Keratinocyte (primary cell): ENCODE results near the gene SOCS3. TPM values are rescaled to one million over a fixed set of nuclear protein-coding genes. Genes with fewer than 3 reads are reported as not detected.

Experiments used
- DNase-seq: peaks from one replicate; pipeline ENCODE4 v3.0.0-alpha.2; 2011; ENCODE audit warnings: low read depth, missing footprints, low spot score
- FAIRE-seq: peaks from 2 replicates; lab custom pipeline; 2011; peaks lifted over from hg19 to GRCh38; lab: Jason Lieb, UNC
- H2AFZ ChIP-seq: 2 replicates; pipeline ENCODE4 v1.6.0; 2012; ENCODE audit warnings: low read length, control low read depth, inconsistent platforms; ENCODE audit not compliant: control insufficient read depth
- H3K27ac ChIP-seq: 2 replicates; pipeline ENCODE4 v1.5.1; 2011; ENCODE audit warnings: low read length; ENCODE audit not compliant: control insufficient read depth, insufficient read depth
- H3K27me3 ChIP-seq: 3 replicates; pipeline ENCODE4 v1.6.0; 2011; ENCODE audit warnings: low read length; ENCODE audit not compliant: control insufficient read depth, insufficient read depth; ENCODE audit errors: extremely low read depth
- H3K36me3 ChIP-seq, 2 experiments: 2 replicates in 1 of 2; 3 replicates in 1 of 2; pipeline ENCODE4 v1.5.1; 2011; ENCODE audit warnings: low read length in 2 of 2, mild to moderate bottlenecking in 1 of 2; ENCODE audit not compliant: control insufficient read depth in 2 of 2, insufficient read depth in 2 of 2; ENCODE audit errors: extremely low read depth in 1 of 2
- H3K4me1 ChIP-seq: 3 replicates; pipeline ENCODE4 v1.5.1; 2011; ENCODE audit warnings: low read length; ENCODE audit not compliant: control insufficient read depth, insufficient read depth; ENCODE audit errors: extremely low read depth
- H3K4me2 ChIP-seq: 3 replicates; pipeline ENCODE4 v1.6.0; 2011; ENCODE audit warnings: low read depth, low read length; ENCODE audit not compliant: control insufficient read depth, insufficient read depth; ENCODE audit errors: extremely low read depth
- H3K4me3 ChIP-seq, 3 experiments: fragments of 200-600 bp in 1 of 3; sonication (generic) in 1 of 3; 2 replicates in 2 of 3; 3 replicates in 1 of 3; pipeline ENCODE4 v1.5.1; 2011 to 2016; ENCODE audit warnings: low read length in 3 of 3, mild to moderate bottlenecking in 3 of 3, control low read depth in 2 of 3, inconsistent platforms in 1 of 3, low read depth in 1 of 3, mixed read lengths in 1 of 3, mixed run types in 1 of 3, moderate library complexity in 1 of 3; ENCODE audit not compliant: control insufficient read depth in 2 of 3, insufficient read depth in 2 of 3; ENCODE audit errors: extremely low read depth in 1 of 3
- H3K79me2 ChIP-seq: 2 replicates; pipeline ENCODE4 v1.6.0; 2012; ENCODE audit warnings: low read length; ENCODE audit not compliant: control insufficient read depth, insufficient read depth
- H3K9ac ChIP-seq: 3 replicates; pipeline ENCODE4 v1.6.0; 2011; ENCODE audit warnings: low read length; ENCODE audit not compliant: control insufficient read depth, insufficient read depth; ENCODE audit errors: extremely low read depth
- H3K9me1 ChIP-seq: 3 replicates; pipeline ENCODE4 v1.6.0; 2011; ENCODE audit warnings: low read length; ENCODE audit not compliant: control insufficient read depth, insufficient read depth; ENCODE audit errors: extremely low read depth
- H3K9me3 ChIP-seq: 2 replicates; pipeline ENCODE4 v1.5.1; 2012; ENCODE audit warnings: low read depth, low read length; ENCODE audit not compliant: control insufficient read depth
- H4K20me1 ChIP-seq: 3 replicates; pipeline ENCODE4 v1.6.0; 2011; ENCODE audit warnings: low read length; ENCODE audit not compliant: control insufficient read depth, insufficient read depth; ENCODE audit errors: extremely low read depth
- EZH2 ChIP-seq: IDR thresholded peaks from one replicate; pipeline ENCODE4 v1.6.1; 2012; ENCODE audit warnings: inconsistent platforms, mild to moderate bottlenecking, low read length, moderate library complexity
- dilution Hi-C: fragments of 300-500 bp; cut with MboI; formaldehyde crosslinking; loops from one replicate; pipeline ENCODE4 v1.7.0; 2020; ENCODE audit warnings: low sequenced_read_pairs; ENCODE audit not compliant: extremely low pct_ligation_motif_present
- polyA plus RNA-seq, 5 experiments: library from polyadenylated mRNA; depleted of rRNA in 3 of 5; stranded (reverse) in 3 of 5; stranded (forward) in 1 of 5; unstranded in 1 of 5; fragments of >200 nt; gene quantifications; 1 replicate in 1 of 5; 2 replicates in 3 of 5; 3 replicates in 1 of 5; pipeline versions ENCODE4 v1.2.1 to v1.2.3, GENCODE V29; 2011 to 2012; ENCODE audit warnings: missing spikeins in 2 of 5, low read depth in 1 of 5, low replicate concordance in 1 of 5
- TF ChIP-seq, protein P1 (sequence below), 3 experiments: IDR thresholded peaks in 1 of 3; conservative IDR thresholded peaks in 1 of 3; optimal IDR thresholded peaks in 1 of 3; 2 replicates in 2 of 3; 3 replicates in 1 of 3; pipeline versions ENCODE3 to v1.5.1; 2011; ENCODE audit warnings: low read length in 3 of 3, mild to moderate bottlenecking in 3 of 3, moderate library complexity in 2 of 3, control low read depth in 1 of 3, inconsistent platforms in 1 of 3; ENCODE audit not compliant: insufficient read depth in 2 of 3; ENCODE audit errors: extremely low read depth in 1 of 3

Gene SOCS3
- polyA plus RNA-seq, 1 donor (not counting 4 experiments of a cell fraction or from before 2014, with no cell fraction given) = 9.4 TPM

DNA sequence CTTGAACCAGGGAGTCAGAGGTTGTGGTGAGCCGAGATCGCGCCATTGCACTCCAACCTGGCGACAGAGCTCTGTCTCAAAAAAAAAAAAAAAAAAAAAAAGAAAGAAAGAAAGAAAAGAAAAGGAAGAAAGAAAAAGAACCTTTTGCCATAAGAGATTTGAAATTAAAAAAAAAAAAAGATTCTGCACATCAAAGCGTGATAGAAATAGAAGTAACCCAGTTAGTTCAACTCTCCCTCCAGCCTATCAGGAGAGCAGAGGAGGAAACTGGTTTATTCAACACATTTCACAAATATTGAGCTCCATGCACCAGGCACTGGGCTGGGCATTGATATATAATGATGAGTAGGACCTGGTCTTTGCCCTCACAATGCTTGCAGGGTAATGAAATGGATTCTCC lies 2.4 kb upstream of the SOCS3 start:
- Histone ChIP-seq H3K4me3 (no peak overlapping the region), H3K4me2 (no peak overlapping the region), H2AFZ (no peak overlapping the region), H3K79me2 (peaks cover 23% of the 10 kb centered on the region), H3K27me3 (peaks cover 18% of the 10 kb centered on the region), H3K9me3 (no peaks in the 10 kb centered on the region), H3K9ac (no peak overlapping the region), H4K20me1 (peaks cover 4% of the 10 kb centered on the region), H3K36me3 (peaks cover 3 to 12% of the 10 kb centered on the region in 2 experiments), H3K4me1 (peaks cover 17% of the 10 kb centered on the region), H3K27ac (no peak overlapping the region), H3K9me1 (no peaks in the 10 kb centered on the region)
- TF ChIP-seq, protein P1, sequence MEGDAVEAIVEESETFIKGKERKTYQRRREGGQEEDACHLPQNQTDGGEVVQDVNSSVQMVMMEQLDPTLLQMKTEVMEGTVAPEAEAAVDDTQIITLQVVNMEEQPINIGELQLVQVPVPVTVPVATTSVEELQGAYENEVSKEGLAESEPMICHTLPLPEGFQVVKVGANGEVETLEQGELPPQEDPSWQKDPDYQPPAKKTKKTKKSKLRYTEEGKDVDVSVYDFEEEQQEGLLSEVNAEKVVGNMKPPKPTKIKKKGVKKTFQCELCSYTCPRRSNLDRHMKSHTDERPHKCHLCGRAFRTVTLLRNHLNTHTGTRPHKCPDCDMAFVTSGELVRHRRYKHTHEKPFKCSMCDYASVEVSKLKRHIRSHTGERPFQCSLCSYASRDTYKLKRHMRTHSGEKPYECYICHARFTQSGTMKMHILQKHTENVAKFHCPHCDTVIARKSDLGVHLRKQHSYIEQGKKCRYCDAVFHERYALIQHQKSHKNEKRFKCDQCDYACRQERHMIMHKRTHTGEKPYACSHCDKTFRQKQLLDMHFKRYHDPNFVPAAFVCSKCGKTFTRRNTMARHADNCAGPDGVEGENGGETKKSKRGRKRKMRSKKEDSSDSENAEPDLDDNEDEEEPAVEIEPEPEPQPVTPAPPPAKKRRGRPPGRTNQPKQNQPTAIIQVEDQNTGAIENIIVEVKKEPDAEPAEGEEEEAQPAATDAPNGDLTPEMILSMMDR (optimal IDR thresholded peaks at IDR 0.05 in 1 of 3, IDR thresholded peaks at IDR 0.05 in 1 of 3, conservative IDR thresholded peaks at IDR 0.05 in 1 of 3; ENCODE audit: extremely low read depth in 1 of 3, insufficient read depth in 2 of 3, low read length in 3 of 3) = no peak
- TF ChIP-seq EZH2 = no peak
- dilution Hi-C loops = no loop called here
- DNase-seq (no peak), FAIRE-seq (no peak)

DNA sequence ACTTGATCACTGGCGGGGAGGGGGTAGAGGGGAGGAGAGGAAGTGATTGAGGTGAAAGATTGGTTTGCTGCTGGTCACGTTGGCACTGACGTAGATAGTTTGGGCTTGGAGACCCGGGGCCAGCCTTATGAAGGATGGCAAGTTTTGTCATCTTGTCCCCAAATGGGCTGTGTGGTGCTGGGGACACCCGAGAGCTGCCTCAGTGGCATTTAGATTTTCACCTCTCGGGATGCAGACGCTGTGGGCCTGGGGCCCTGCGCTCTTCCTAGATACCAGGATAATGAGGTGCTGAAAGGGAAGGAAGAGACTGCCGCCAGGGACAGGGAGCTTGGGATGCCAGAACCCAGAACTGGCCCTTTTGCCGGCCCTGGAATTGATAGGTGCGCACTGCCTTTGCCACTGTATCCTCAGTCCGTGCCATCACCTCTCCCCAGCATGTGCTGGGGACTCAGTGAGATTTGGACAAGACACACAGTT lies 1.4 kb upstream of the SOCS3 start:
- no peak overlapping the region for H3K4me2 ChIP-seq
- peaks cover 5% of the 10 kb centered on the region for H4K20me1 ChIP-seq
- no peak overlapping the region for H3K9ac ChIP-seq
- FAIRE-seq (no peak), DNase-seq (no peak)
- H3K4me1 ChIP-seq = peaks cover 24% of the 10 kb centered on the region
- no peak overlapping the region for H3K27ac ChIP-seq
- TF ChIP-seq, protein P1 (optimal IDR thresholded peaks at IDR 0.05 in 1 of 3, IDR thresholded peaks at IDR 0.05 in 1 of 3, conservative IDR thresholded peaks at IDR 0.05 in 1 of 3; ENCODE audit: extremely low read depth in 1 of 3, insufficient read depth in 2 of 3, low read length in 3 of 3) = no peak
- no peak for TF ChIP-seq EZH2
- no peak overlapping the region for H2AFZ ChIP-seq
- H3K27me3 ChIP-seq = peaks cover 14% of the 10 kb centered on the region
- dilution Hi-C loops = no loop called here
- peaks cover 25% of the 10 kb centered on the region for H3K79me2 ChIP-seq
- H3K36me3 ChIP-seq = peaks cover 3 to 13% of the 10 kb centered on the region in 2 experiments
- no peaks in the 10 kb centered on the region for H3K9me3 ChIP-seq
- no peak overlapping the region for H3K4me3 ChIP-seq
- H3K9me1 ChIP-seq = no peaks in the 10 kb centered on the region
